HepG2 (cell line): ENCODE data around the gene CCDC144A. TPM values are rescaled to one million over a fixed set of nuclear protein-coding genes. Genes with fewer than 3 reads are reported as not detected.

Source experiments
- BCL6 ChIP-seq: IDR thresholded peaks from 2 replicates; pipeline ENCODE4 v1.6.1; 2016; ENCODE audit warnings: missing genetic modification reagents, missing compliant biosample characterization
- ELF3 ChIP-seq: IDR thresholded peaks from 2 replicates; pipeline ENCODE4 v1.6.1; 2016; ENCODE audit warnings: missing genetic modification reagents, missing compliant biosample characterization
- FOXA3 ChIP-seq: IDR thresholded peaks from 2 replicates; pipeline ENCODE4 v1.6.1; 2016; ENCODE audit warnings: missing genetic modification reagents, missing compliant biosample characterization
- HNF4A ChIP-seq: sonication (generic); formaldehyde crosslinking; IDR thresholded peaks from 2 replicates; pipeline ENCODE4 v1.4.0; 2020; ENCODE audit warnings: missing genetic modification reagents
- HOMEZ ChIP-seq: IDR thresholded peaks from 2 replicates; pipeline ENCODE4 v1.6.1; 2016; ENCODE audit warnings: low read depth
- KDM5B ChIP-seq: sonication (generic); formaldehyde crosslinking; IDR thresholded peaks from 2 replicates; pipeline ENCODE4 v1.4.0; 2020; ENCODE audit warnings: missing genetic modification reagents, mild to moderate bottlenecking, borderline replicate concordance
- PPARG ChIP-seq: conservative IDR thresholded peaks from 2 replicates; pipeline ENCODE4 v1.6.1; 2016; ENCODE audit warnings: missing biosample characterization, missing genetic modification reagents
- SALL1 ChIP-seq: sonication (generic); formaldehyde crosslinking; IDR thresholded peaks from 2 replicates; pipeline ENCODE4 v1.8.0; 2022; ENCODE audit warnings: mild to moderate bottlenecking, missing genetic modification reagents
- SKI ChIP-seq: fragments of 450-650 bp; IDR thresholded peaks from one replicate; pipeline ENCODE4 v1.6.1; 2018; ENCODE audit warnings: mild to moderate bottlenecking; ENCODE audit not compliant: partially characterized antibody
- TFDP1 ChIP-seq: IDR thresholded peaks from 2 replicates; pipeline ENCODE4 v1.6.1; 2016; ENCODE audit warnings: missing compliant biosample characterization, missing genetic modification reagents, borderline replicate concordance
- THAP11 ChIP-seq: IDR thresholded peaks from 2 replicates; pipeline ENCODE4 v1.6.1; 2016; ENCODE audit warnings: missing biosample characterization, missing genetic modification reagents
- ZBED4 ChIP-seq: sonication (generic); formaldehyde crosslinking; IDR thresholded peaks from 2 replicates; pipeline ENCODE4 v1.4.0; 2020; ENCODE audit warnings: missing genetic modification reagents, borderline replicate concordance
- ZBTB20 ChIP-seq: sonication (generic); formaldehyde crosslinking; IDR thresholded peaks from 2 replicates; pipeline ENCODE4 v1.8.1; 2023; ENCODE audit warnings: missing genetic modification reagents, low read depth, mild to moderate bottlenecking, borderline replicate concordance
- ZBTB37 ChIP-seq: sonication (generic); formaldehyde crosslinking; IDR thresholded peaks from 2 replicates; pipeline ENCODE4 v1.4.0; 2020; ENCODE audit warnings: mild to moderate bottlenecking, missing genetic modification reagents
- ZBTB38 ChIP-seq: sonication (generic); formaldehyde crosslinking; IDR thresholded peaks from 2 replicates; pipeline ENCODE4 v1.5.1; 2020; ENCODE audit warnings: mild to moderate bottlenecking, missing genetic modification reagents
- ZNF501 ChIP-seq: sonication (generic); formaldehyde crosslinking; IDR thresholded peaks from 2 replicates; pipeline ENCODE4 v1.5.1; 2020; ENCODE audit warnings: mild to moderate bottlenecking, moderate library complexity, missing genetic modification reagents
- ZNF710 ChIP-seq: sonication (generic); formaldehyde crosslinking; IDR thresholded peaks from 2 replicates; pipeline ENCODE4 v1.5.0; 2020; ENCODE audit warnings: mild to moderate bottlenecking, missing genetic modification reagents, borderline replicate concordance
- polyA plus RNA-seq, 8 experiments: library from polyadenylated mRNA; depleted of rRNA in 3 of 8; stranded (reverse) in 7 of 8; unstranded in 1 of 8; fragments of >200 nt; fragmentation: Illumina TruSeq in 4 of 8; extraction: Trizol in 4 of 8; gene quantifications; 2 replicates each; pipeline versions ENCODE4 v1.2.1 to v1.2.3, GENCODE V29; 2011 to 2016; ENCODE audit warnings: low read depth in 4 of 8, missing spikeins in 1 of 8, mixed read lengths in 1 of 8; ENCODE audit not compliant: insufficient read depth in 1 of 8
- total RNA-seq, 5 experiments: library from RNA; depleted of rRNA; stranded (reverse); fragments of >200 nt; fragmentation: Illumina TruSeq; extraction: Trizol; gene quantifications; 2 replicates each; pipeline ENCODE4 v1.2.3, GENCODE V29; 2016; ENCODE audit warnings: low read depth in 1 of 5

Gene CCDC144A
- total and polyA plus RNA-seq, 2 of the 13 experiments (the other 11 are each of a cell fraction or from before 2014, with no cell fraction given), result 0.09 TPM; not detected in 1

GRCh38 chr17:16683290-16684138 lies 6.5 kb upstream of the CCDC144A start (continued):
- TF ChIP-seq ZBED4 (CRISPR knock-in tag) (peak; percentile 88; the same call in 1 of the 2 replicates), ZNF501 (CRISPR knock-in tag) (peak; percentile 37; the same call in 1 of the 2 replicates), ZBTB38 (CRISPR knock-in tag) (peak; percentile 54; the same call in 1 of the 2 replicates), KDM5B (CRISPR knock-in tag) (peak; percentile 31; the same call in 1 of the 2 replicates), SALL1 (CRISPR knock-in tag) (peak; percentile 52), PPARG (peak; percentile 78; the same call in 1 of the 2 replicates), ZBTB37 (CRISPR knock-in tag) (peak; percentile 84; the same call in 1 of the 2 replicates), BCL6 (0 out of 2 replicates have a peak, but pooled peaks have one; percentile 55), ZBTB20 (CRISPR knock-in tag) (peak; percentile 76; the same call in 1 of the 2 replicates), THAP11 (CRISPR knock-in tag) (peak; percentile 62; the same call in 1 of the 2 replicates), HOMEZ (CRISPR knock-in tag) (peak; percentile 83; the same call in 1 of the 2 replicates), FOXA3 (CRISPR knock-in tag) (peak; percentile 64), SKI (peak; percentile 47), ELF3 (CRISPR knock-in tag) (peak; percentile 59), HNF4A (CRISPR knock-in tag) (peak; percentile 47), TFDP1 (peak; percentile 38; the same call in 1 of the 2 replicates), ZNF710 (CRISPR knock-in tag) (0 out of 2 replicates have a peak, but pooled peaks have one; percentile 36)
